Right lobe of liver (tissue), 6 donors: Measurements from ENCODE around the gene GRID1. TPM values are rescaled to one million over a fixed set of nuclear protein-coding genes. Genes with fewer than 3 reads are reported as not detected.

Experiments used
- ATAC-seq, 4 donors: fragments of 200-7000 bp; cut with Tn5 transposase; one replicate each; pipeline ENCODE4 v1.9.1; 2020; ENCODE audit warnings: mild to moderate bottlenecking in 4 of 4, moderate library complexity in 4 of 4
- DNase-seq, 3 donors: peaks; one replicate each; pipeline ENCODE4 v3.0.0-alpha.2; 2020
- H3K27ac ChIP-seq, 3 donors: fragments of 200-600 bp; one replicate each; pipeline ENCODE4 v1.8.0; 2022
- H3K27me3 ChIP-seq, 2 donors: fragments of 200-600 bp; one replicate each; pipeline ENCODE4 v1.8.0; 2022
- H3K36me3 ChIP-seq, 4 donors: fragments of 200-600 bp; sonication (generic) in 1 of 4; one replicate each; pipeline versions ENCODE4 v1.5.1 to v1.8.0; 2017 to 2022; ENCODE audit warnings: control low read depth in 1 of 4
- H3K4me1 ChIP-seq, 4 donors: fragments of 200-600 bp; sonication (generic) in 1 of 4; one replicate each; pipeline versions ENCODE4 v1.5.1 to v1.8.0; 2017 to 2022; ENCODE audit warnings: control low read depth in 1 of 4
- H3K4me3 ChIP-seq, 3 donors: fragments of 200-600 bp; one replicate each; pipeline ENCODE4 v1.8.0; 2022
- H3K9me3 ChIP-seq, 4 donors: fragments of 200-600 bp; sonication (generic) in 1 of 4; one replicate each; pipeline versions ENCODE4 v1.5.1 to v1.8.0; 2017 to 2022; ENCODE audit warnings: control low read depth in 1 of 4
- CTCF ChIP-seq, 4 donors: fragments of 200-600 bp in 3 of 4; fragments of 450-650 bp in 1 of 4; IDR thresholded peaks; one replicate each; pipeline versions ENCODE4 v1.5.1 to v1.8.0; 2016 to 2022; ENCODE audit warnings: antibody characterized with exemption in 4 of 4, mild to moderate bottlenecking in 2 of 4
- POLR2A ChIP-seq: fragments of 450-650 bp; IDR thresholded peaks from one replicate; pipeline ENCODE4 v1.6.1; 2017; ENCODE audit warnings: antibody characterized with exemption, mild to moderate bottlenecking
- WGBS: methylation state at CpG from one replicate; pipeline ENCODE4 v1.1.6; 2018; ENCODE audit warnings: low coverage, low lambda C conversion rate; ENCODE audit not compliant: insufficient coverage; ENCODE audit errors: missing lambda C conversion rate; 5-methylcytosine and 5-hydroxymethylcytosine counted together
- intact Hi-C, 2 donors: fragments of 100-400 bp; cut with DNase I; formaldehyde crosslinking; loops; one replicate each; pipeline versions ENCODE4 v1.11.2 to v1.14.1; 2022
- total RNA-seq, 6 experiments: library from RNA; depleted of rRNA in 2 of 6; stranded (reverse); fragments of >200 nt in 2 of 6; fragmentation: NEBNext Ultra II Directional in 3 of 6; extraction: Animal tissue kit (Norgen Biotek cat#: 25700) in 3 of 6; gene quantifications; one replicate each; pipeline versions ENCODE4 v1.1.0 to v1.2.4, GENCODE V29; 2016 to 2023
- donor health status: DM: no; HTN: yes; CAD: no.
- donor health status: DM: no; HTN: no; CAD: no.
- donor health status: DM: no; HTN: no; CAD: no.
- donor health status: DM: no; HTN: yes; CAD: no.
- donor health status: DM: no; HTN: yes; CAD: no.

The GRID1 gene
- total RNA-seq, 6 experiments from 2014 or later, result 0.05 to 1.9 (median 0.81) TPM

- Histone ChIP-seq H3K4me3 (no peak overlapping the region), H3K36me3 (no peaks in the 10 kb centered on the region), H3K27me3 (no peaks in the 10 kb centered on the region), H3K9me3 (no peaks in the 10 kb centered on the region), H3K27ac (no peak overlapping the region), H3K4me1 (no peaks in the 10 kb centered on the region)
- intact Hi-C loops, result no loop called here
- TF ChIP-seq CTCF (IDR thresholded peaks at IDR 0.05), result no peak
- TF ChIP-seq POLR2A, result no peak
- WGBS, result no CpG with 5 or more reads among the region's 7 CpGs
- peak; percentile 7 to 42 (median 23) for DNase-seq
- no peak for ATAC-seq
Observed at GRCh38 chr10:86343761-86344160, 22.8 kb downstream of the GRID1 start.

- DNase-seq (peak; percentile 13 to 52 (median 25)), ATAC-seq (no peak)
- TF ChIP-seq CTCF (IDR thresholded peaks at IDR 0.05), result no peak
- no peak for TF ChIP-seq POLR2A
- Histone ChIP-seq H3K4me1 (no peaks in the 10 kb centered on the region), H3K9me3 (no peaks in the 10 kb centered on the region), H3K36me3 (no peaks in the 10 kb centered on the region), H3K27me3 (no peaks in the 10 kb centered on the region), H3K4me3 (no peak overlapping the region), H3K27ac (no peak overlapping the region)
- WGBS, result 20% methylated on average over 1 of the region's 11 CpGs
- intact Hi-C loops, result no loop called here
Observed at GRCh38 chr10:86342111-86342863, 24.3 kb downstream of the GRID1 start.

GRCh38 chr10:86341361-86341811 lies 25.2 kb downstream of the GRID1 start:
- intact Hi-C loops, result no loop called here
- ATAC-seq (no peak), DNase-seq (peak in 2 of 3 donors; percentile 15 to 30)
- Histone ChIP-seq H3K27me3 (no peaks in the 10 kb centered on the region), H3K36me3 (no peaks in the 10 kb centered on the region), H3K9me3 (no peaks in the 10 kb centered on the region), H3K27ac (no peak overlapping the region), H3K4me3 (no peak overlapping the region), H3K4me1 (no peaks in the 10 kb centered on the region)
- WGBS, result 34% methylated on average over 4 of the region's 13 CpGs
- TF ChIP-seq CTCF (IDR thresholded peaks at IDR 0.05), result no peak
- TF ChIP-seq POLR2A, result no peak

GRCh38 chr10:86340991-86341260 lies 25.7 kb downstream of the GRID1 start:
- no peak overlapping the region for H3K4me3 ChIP-seq
- TF ChIP-seq CTCF (IDR thresholded peaks at IDR 0.05) (no peak), POLR2A (no peak)
- 71% methylated on average over 2 of the region's 3 CpGs for WGBS
- intact Hi-C loops, result no loop called here
- no peaks in the 10 kb centered on the region for H3K9me3 ChIP-seq
- H3K27ac ChIP-seq, result no peak overlapping the region
- no peaks in the 10 kb centered on the region for H3K4me1 ChIP-seq
- H3K27me3 ChIP-seq, result no peaks in the 10 kb centered on the region
- no peak for ATAC-seq
- H3K36me3 ChIP-seq, result no peaks in the 10 kb centered on the region
- DNase-seq, result no peak
